HG03521 (cell line): ENCODE results near the gene LPCAT3.
A peak's percentile ranks its signal among the peaks of the same experiment; 100 is the strongest.

Experiments
- ATAC-seq: cut with Tn5 transposase; IDR thresholded peaks from one replicate; pipeline ENCODE4 v1.9.1; 2021; ENCODE audit warnings: mild to moderate bottlenecking, moderate library complexity; ENCODE audit not compliant: unreplicated experiment

LPCAT3 gene

DNA sequence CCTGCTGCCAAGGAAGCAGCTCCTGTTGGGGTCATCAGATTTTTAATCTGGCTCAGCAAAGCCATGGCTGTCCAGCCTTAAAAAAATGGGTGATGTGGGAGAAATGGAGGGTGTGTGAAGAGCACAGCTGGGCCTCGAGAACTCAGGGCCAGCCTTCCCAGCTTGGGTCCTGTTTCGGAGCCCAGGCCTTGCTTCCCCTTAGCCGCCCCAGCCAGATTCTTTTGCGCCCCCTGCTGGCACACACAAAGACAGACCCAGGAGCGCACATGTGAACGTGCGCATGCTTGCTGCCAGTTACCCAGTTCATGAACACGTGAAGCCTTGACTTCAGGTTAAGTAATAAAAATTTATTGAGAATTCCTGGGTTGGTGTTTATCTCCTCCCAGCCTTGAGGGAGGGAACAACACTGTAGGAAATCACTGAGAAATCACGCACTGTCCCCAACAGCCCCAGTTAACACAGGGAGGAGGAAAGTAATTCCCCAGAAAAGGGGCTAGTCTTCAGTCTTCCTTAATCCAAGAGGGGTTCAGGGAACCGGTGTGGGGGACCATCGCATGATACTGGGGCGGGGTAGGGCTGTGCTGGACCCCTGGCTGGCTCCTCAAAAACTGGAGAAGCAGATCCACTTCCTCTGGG is 53.1 kb downstream of the LPCAT3 start:
- ATAC-seq = no peak

DNA sequence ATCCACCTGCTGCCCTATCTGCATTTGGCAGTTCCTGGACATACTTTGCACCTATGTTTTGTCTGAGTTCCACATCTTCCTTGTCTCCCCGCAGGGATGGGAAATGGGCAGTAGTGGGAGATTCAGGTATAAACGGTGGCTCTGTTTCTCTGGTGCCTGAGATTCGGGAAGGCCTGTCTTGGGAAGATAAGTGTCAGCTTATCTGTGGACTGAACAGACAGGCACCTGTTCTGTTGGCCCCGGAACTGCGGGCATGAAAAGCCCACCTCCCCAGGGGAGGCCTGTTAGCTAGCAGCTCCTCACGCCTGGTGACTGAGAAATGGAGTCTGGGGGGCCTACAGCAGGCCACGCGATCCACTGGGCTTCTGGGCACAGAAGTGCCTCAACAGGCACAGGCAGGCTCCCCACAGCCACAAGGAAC is 53.7 kb downstream of the LPCAT3 start:
- ATAC-seq = no peak

DNA sequence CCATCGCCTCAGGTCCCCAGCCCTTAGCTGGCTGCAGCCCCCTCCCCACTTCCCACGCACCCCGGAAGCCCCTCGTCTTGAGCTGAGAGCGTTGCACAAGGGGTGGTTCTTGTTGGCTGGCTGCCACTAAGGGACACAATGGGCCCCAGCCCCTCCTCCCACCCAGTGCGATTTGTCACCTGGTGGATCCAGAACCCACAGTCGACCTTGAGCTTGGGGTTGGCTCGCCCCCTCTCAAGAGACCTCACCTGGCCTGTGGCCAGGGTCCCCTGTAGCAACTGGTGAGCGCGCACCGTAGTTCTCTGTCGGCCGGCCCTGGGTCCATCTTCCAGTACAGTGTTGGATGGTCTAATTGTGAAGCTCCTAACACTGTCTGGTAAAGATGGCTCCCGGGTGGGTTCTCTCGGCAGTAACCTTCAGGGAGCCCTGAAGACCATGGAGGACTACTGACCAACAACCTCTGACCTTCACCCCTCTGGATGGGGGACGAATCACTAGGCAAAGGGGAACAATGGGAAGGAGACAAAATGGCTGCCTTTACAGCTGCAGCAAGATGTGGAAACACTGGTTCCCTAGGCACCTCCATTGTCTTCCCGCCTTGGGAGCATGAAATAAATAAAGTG is 54.4 kb downstream of the LPCAT3 start:
- ATAC-seq = no peak

DNA sequence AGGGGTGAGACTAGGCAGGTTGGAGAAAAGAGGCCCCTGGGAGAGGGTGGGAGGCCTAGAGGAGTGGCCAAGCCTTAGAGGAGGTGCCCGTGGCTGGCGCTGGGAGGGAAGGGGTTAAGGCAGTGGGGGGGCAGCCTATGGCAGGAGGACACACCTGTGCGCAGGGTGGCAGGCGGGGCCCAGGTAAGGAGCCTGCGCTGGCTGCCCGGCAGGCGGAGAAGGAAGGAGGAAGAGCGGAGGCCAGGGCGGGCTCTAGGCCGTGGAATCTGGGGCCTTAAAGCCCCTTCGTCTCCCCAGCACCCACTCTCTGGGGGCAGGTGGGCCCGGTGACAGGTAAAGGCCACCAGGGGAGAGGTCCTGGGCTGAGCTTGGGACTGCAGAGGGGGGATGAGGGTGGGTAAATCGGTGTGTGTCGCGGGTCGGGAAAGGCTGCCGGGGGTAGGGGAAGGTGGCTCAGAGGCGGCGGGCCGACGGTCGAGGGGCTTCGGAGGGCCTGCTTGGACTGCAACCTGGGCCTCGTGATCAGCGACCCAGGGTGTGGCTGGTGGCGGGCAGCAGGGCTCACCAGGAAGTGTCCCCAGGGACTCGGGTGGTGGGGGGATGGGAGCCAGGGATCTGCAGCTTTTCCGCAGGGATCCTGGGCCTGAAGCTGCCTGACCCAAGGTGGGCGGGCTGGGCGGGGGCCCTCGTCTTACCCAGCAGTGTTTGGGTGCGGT is 55.1 kb downstream of the LPCAT3 start:
- ATAC-seq = no peak

GRCh38 chr12:6962285-6963015 is 55.8 kb downstream of the LPCAT3 start:
- ATAC-seq = no peak

GRCh38 chr12:6961695-6962284 is 56.5 kb downstream of the LPCAT3 start:
- no peak for ATAC-seq

- ATAC-seq = no peak
Measured at GRCh38 chr12:6961278-6961694, 57.0 kb downstream of the LPCAT3 start.

- no peak for ATAC-seq
Measured at GRCh38 chr12:6960593-6961277, 57.5 kb downstream of the LPCAT3 start.

DNA sequence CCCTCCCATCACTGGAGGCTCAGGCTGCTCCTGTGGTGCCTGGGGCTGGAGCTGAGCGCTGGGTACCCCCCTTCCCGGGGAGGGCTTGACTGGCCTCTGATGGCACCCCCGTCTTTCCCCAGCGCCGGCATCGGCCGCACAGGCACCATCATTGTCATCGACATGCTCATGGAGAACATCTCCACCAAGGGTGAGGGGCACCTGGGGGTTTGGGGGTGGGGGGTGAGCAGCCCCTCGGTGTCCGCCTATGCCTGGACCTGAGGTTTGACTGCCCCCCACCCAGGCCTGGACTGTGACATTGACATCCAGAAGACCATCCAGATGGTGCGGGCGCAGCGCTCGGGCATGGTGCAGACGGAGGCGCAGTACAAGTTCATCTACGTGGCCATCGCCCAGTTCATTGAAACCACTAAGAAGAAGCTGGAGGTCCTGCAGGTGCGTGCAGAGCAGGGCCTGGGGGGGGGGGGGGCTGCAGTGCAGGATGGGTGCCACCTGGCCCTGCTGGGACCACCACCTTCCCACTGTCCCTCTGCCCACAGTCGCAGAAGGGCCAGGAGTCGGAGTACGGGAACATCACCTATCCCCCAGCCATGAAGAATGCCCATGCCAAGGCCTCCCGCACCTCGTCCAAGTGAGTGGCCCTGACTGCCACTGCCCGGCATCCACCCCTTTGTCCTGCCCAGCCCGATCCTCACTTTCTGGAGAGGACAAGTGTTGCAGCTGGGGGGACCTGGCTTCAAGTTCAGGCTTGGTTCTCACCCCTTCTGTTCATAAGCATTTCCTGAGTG is 58.3 kb downstream of the LPCAT3 start:
- no peak for ATAC-seq

DNA sequence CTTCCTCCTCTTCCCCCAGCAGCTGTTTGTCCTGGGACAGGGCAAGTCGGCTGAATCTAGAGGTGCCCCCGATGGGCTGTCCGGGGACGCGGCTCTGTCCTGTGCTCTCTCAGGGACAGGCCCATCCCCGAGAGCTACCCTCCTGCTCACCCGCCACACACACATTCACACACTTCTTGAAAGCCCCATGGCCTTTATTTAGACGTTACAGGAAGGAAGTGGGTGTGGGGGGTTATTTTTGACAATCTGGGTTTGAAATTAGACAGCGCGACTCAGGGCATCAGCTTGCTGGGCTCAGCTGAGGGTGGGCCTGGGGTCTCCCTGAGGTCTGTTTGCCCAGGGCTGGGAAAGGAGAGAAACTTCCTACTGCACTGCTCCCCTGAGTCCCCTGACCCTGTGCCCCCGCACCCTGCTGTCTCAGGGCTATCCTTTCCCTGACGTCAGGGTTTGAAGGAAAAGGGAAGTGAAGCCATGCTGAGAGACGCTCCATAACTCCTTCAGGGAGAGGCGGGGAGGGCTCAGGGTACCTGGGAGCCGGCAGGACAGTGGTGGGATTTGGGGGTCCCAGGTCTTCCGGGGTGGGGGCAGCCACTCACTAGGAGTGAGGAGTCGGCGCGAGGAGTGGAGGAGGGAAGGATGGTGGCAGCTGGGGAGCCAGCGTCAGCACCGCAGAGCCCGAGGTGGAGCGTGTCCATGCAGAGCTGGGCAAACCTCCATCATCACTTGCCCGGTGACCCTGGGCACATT is 59.0 kb downstream of the LPCAT3 start:
- ATAC-seq = peak; percentile 38

DNA sequence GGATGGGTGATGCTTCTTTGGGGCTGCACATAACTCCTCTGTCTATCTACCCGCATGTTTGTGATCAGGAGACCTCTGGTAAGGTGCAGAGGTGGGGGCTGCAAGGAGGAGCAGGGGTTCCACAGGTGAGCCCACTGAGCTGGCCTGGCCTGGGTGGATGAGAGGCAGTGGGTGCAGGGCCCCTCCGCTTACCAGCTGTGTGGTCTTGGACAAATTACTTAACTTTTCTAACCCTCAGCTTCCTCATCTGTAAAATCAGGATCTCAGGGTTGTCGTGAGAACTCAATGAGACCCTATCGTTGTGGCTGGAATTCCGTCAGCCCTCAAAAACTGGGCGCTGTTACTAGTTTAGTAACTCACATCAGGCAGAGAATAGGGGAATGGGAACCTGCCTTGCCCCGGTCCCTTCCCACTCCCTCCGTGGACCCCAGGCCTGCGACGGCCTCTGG is 59.6 kb downstream of the LPCAT3 start:
- ATAC-seq = no peak

DNA sequence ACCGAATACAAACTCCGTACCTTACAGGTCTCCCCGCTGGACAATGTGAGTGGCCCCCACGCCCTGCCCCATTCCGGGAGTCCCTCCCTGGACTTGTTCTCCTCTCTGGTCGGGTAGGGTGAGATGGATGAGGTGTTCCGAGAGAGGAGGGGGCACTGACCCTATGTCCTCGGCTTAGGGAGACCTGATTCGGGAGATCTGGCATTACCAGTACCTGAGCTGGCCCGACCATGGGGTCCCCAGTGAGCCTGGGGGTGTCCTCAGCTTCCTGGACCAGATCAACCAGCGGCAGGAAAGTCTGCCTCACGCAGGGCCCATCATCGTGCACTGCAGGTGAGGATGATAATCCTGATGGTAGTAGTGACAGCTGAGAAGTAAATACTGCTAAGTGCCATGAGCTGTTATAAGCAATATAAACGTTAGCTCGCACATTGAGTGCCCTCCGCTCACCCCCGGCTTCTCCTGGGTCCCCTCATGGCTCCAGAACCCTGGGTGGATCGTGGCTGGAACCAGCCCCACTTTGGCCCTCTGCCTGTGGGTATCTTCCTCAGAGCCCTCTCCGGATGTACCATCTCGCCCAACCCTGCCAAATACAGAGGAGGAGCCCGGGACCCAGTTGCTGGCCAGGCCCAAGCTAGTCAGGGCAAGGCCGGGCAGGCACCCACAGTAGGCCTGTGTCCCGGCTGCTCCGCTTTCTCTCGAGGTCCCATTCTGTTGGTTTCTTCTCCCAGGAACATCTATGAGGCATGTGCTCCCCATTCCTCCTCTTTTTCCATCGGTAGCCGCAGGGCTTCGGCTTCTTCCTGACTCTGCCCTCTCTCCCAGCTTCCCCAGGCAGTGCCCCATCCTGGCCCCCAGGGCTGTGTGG is 60.3 kb downstream of the LPCAT3 start:
- ATAC-seq = no peak

GRCh38 chr12:6957151-6957701 is 61.0 kb downstream of the LPCAT3 start:
- ATAC-seq = no peak

DNA sequence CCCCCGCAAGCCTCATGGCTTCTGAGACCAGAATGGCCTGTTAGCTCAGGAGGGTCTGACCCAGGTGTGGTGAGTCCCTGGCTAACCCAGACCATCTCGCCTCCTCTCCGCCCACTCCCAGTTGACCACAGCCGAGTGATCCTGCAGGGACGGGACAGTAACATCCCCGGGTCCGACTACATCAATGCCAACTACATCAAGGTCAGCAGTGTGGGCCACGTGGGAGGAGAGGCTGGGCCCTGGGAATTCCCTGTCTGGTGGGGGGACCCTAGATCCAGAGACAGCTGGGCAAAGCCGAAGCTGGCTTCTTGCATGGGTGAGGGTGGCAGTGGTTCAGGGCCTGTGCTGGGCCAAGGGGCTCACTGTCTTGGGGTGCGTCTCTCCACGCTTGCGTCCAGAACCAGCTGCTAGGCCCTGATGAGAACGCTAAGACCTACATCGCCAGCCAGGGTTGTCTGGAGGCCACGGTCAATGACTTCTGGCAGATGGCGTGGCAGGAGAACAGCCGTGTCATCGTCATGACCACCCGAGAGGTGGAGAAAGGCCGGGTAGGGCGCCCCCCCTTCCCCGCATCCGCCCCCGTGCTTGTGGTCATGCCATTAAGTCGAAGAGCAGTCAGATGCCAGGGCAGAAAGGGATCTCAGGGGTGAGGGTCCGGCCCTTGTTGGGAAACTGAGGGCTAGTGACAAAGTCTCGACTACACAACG is 62.1 kb downstream of the LPCAT3 start:
- ATAC-seq = no peak

GRCh38 chr12:6955108-6956020 is 62.9 kb downstream of the LPCAT3 start:
- ATAC-seq = no peak
